A172 (cell line): Measurements from ENCODE around the gene CFAP65. TPM values are rescaled to one million over a fixed set of nuclear protein-coding genes. Genes with fewer than 3 reads are reported as not detected.

Experiments used
- DNase-seq: peaks from one replicate; pipeline ENCODE4 v3.0.0-alpha.2; 2015; ENCODE audit warnings: low spot score
- total RNA-seq: library from RNA; depleted of rRNA; stranded (reverse); fragments of >200 nt; shearing (Covaris generic); gene quantifications from 2 replicates; pipeline ENCODE4 v1.2.3, GENCODE V29; 2014

CFAP65 gene
- total RNA-seq, 1 experiment from 2014 or later = 0.55 TPM

GRCh38 chr2:219030177-219030940, 11.0 kb downstream of the CFAP65 start:
- DNase-seq = no peak

DNA sequence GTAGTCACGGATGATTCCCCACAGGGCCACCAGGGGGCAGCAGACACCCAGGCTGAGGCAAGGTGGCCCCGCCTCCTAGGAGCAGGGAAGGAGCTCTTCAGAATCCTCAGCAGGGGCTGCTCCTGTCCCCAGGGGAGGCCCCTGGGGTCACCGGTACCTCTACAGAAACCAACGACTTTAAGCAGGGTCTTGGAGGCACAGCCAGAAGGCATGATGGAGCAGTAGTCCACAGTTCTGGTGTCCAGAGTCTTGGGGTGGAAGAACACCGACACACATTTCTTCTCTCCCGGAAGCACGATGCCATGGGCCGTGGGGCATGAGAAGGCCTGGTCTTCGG, 11.5 kb downstream of the CFAP65 start:
- peak; percentile 69 for DNase-seq

- no peak for DNase-seq
These were observed 12.1 kb downstream of the CFAP65 start for GRCh38 chr2:219028996-219029828.

DNA sequence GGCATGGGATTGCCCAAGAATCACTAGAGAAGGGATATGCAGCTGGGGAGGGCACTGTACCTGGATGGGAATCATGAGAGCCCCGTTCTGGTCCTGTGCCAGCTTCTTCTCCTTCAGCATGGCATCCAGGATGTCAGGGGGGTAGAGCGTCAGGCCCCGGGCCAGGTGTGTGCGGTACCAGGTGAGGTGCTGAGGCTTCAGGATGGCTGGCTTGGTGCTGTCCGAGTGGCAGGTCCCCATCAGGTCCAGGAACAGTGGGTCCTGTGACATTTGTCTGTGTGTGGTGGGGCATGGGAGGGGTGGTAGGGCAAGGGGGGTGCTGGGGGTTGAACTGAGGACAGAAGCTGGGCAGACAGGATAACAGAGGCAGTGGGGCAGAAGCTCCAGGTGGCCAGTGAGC, 13.2 kb downstream of the CFAP65 start:
- DNase-seq = no peak

DNA sequence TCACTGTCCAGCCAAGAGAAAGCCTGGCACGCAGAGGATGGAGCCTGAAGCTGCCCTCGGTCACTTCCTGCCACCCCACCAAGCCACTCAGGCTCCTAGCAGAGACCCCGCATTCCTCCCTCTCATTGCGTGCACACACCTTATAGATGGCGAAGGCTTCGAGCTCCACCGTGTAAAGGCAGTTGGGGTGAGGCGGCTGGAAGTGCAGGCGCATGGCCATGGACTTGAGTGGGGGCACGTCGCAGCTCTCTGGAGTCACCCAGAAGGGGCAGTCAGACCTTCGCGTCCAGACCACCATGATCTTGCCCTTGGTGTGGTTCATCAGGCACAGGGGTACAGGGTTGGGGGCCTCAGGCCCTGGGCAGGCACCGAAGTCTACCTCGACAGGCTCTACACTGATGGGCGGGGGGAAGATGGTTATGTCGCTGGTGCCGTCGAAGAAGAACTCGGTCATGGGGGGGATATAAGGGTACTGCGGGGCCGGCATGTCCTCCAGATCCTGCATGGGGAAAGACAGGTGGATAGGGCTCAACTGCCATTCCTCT, 13.7 kb downstream of the CFAP65 start:
- no peak for DNase-seq

DNA sequence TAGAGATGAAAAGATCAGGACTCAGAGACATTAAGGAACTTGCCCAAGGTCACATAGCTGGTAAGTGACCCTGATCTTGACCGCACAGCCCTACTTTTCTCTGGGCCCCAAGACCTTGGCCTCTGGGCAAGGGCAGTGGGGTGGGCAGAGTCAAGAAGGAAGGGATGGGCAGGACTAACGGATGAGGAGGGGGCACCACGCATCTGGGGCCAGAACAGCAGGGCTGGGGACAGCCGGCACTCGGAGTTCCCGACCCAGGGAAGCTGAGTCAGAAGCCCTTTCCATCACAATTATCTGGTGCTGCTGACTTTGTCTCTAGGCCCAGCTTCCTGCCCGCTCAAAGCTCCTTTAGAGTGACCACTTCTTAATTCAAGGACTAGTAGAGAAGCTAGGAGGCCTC, 14.4 kb downstream of the CFAP65 start:
- no peak for DNase-seq

DNA sequence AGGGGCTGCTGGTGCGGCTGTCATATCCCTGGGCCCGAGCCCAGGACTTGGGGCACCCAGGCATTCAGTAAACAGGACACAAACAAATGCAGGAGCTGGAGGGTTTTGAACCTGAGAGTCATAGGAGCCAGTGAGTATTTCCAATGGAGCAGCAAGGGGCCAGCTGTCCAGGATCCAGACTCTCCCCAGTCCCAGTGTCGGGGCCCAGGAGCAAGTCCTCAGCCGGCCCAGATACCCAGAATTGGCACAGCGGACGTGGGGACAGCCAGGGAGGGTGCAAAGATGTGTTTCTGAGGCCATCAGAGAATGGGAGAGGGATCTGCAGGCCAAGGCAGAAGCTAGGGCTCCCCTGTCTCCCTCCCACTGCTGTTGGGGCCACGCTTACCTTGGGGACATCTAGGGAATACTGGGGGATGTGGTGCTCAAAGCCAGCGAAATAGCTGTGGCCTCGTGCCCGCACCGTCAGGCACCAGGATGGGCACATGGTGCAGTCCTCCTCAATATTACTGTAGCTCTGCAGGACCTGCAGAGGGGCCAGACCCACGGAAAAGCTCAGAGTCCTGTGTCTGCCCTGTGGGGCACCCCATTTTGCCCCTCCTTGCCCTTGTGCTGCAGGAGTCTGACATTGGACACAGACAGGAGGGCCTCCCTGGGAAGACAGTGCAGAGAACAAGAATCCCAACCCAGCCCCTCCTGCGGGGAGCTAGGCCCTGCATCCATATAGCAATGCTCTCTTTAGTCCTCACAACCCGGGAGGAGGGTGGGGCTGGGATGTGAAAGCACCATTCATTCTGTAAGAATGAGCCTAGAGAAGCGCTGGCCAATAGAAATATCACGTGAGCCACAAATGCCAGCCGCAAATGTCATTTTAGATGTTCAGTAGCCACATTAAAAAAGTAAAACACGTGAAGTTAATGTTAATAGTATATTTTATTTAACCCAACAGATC, 15.4 kb downstream of the CFAP65 start:
- DNase-seq = no peak

DNA sequence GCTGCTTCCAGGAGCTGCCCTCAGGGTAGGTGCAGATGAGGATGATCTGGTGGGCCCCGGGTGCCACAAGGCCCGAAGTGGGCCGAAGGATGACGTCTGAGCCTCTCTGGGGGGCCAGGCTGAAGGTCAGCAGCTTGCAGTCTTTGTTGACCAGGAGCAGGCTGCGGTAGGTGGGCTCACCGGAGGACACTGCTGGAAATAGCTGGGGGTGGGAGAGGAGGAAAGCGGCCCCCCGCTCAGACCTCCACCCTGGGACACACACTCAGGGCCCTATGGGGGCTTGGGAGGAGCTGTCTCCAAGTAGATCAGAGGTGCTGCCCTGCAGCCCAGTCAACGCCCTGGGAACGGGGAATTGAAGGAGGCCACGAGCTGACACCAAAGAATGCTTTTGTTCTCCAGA, 17.3 kb downstream of the CFAP65 start:
- DNase-seq = no peak

DNA sequence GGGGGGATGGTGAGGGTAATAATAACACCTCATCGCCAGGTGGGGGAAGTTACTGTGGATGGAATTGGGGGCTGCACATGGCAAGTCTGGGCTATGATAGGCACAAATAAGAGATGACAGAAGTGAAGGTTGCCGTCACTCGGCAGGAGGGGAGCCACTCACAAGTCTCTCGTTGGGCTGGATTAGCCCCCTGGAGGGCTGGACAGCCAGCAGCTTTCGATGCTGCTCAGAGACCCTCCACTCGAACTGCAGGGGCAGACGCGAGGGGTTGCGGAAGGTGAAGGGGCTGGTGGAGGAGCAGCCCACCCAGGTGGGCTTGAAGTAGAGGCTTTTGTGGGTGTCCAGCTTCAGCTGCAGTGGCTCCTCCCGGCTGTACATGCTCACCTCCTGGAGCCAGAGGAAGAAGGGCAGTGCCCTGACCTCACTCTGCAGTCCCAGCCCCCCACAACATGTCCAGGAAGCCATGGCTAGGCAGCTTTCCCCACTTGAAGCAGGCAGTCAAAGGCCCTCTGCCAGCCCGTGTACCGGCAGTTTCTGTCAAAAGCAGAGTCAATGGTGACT, 18.2 kb downstream of the CFAP65 start:
- no peak for DNase-seq

GRCh38 chr2:219022616-219023015, 18.7 kb downstream of the CFAP65 start:
- no peak for DNase-seq

DNA sequence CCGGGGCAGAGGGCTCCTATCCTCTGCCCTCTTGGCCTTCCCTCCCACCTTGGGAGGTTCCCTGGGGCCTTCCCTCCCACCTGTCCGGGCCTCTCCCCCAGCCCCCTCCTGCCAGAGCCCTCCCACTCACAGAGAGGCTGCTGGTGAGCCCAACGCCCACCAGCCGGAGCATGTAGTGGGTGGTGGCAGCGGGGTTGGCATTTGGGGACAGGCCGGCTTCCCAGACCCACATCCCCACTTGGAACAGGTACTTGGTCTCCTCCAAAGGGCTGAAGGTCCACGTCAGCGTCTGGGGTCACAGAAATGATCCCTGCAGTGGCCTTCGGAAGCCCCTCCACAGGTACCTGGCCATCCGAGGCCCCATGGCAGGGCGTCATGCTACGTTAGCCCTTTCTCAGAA, 19.3 kb downstream of the CFAP65 start:
- no peak for DNase-seq

DNA sequence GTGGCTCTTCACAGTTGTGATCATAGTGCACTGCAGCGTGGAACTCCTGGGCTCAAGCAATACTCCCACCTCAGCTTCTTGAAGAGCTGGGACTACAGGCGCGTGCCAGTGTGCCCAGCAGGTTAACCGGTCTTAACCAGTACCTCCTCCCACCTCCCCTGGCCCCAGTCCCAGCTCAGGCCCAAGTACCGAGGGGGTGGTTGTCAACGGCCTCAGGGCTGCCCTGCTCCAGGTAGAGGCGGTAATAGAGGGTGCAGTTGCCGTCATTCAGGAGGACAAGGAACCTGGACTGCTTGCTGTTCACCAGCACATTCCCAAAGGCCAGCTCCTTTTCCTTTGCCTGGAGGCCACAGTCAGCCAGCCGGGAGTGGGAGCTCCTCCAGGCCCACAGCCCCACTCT, 19.7 kb downstream of the CFAP65 start:
- no peak for DNase-seq

DNA sequence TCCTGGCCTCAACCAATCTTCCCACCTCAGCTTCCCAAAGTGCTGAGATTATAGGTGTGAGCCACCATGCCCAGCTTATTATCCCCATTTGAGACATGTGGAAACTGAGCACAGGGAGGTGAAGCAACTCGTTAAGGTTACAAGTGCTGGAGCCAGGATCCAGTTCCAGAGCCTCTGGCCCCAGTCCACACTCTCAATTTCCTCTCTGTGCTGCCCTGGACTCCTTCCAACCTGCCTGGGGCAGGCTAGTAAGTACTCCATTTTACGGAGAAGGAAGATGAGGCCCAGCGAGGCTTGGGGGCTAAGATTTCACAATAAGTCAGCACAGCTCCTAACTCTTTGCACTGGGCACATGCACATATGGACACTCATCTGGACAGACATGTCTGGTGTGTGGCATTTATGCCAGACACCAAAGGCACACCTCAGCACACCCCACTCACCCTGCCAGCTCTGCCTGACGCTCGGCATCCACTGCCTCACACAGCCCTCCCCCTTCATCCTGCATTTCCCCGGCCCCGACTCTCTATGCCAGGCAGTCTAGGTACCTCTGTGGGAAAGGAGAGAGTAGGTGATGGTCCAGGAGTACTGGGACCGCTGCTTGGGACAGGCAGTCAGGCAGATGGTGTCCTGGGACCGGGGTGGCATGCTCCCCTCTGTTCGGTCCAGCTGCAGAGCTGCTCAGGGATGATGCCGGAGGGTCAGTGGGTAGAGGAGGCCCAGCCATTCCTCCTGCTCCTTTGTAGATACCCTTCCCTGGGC, 20.5 kb downstream of the CFAP65 start:
- DNase-seq = no peak

DNA sequence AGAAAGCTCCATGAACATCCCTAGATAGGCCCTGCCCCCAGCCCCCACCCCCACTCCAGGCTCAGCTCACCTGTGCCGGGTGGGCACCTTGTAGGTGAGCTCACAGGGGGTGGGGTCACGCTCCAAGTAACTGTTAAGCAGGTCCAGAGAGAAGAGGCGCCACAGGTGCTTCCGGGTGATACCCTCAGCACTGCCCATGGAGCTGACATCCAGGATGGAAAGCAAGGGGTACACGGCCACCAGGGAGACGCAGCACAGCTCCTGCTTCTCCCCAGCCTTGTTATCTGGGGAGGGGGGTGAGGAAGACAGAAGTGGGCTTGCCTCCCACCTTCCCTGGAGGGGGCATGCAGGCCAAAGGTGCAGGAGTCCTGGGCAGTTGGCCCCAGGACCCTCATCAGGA, 21.9 kb downstream of the CFAP65 start:
- DNase-seq = no peak

GRCh38 chr2:219018726-219019125, 22.6 kb downstream of the CFAP65 start:
- DNase-seq = no peak

- DNase-seq = no peak
These were observed 23.0 kb downstream of the CFAP65 start for GRCh38 chr2:219018286-219018685.

- DNase-seq = no peak
These were observed 23.9 kb downstream of the CFAP65 start for GRCh38 chr2:219017201-219017931.

GRCh38 chr2:219016721-219017120, 24.6 kb downstream of the CFAP65 start:
- no peak for DNase-seq

GRCh38 chr2:219010873-219011272, 30.4 kb downstream of the CFAP65 start:
- no peak for DNase-seq

GRCh38 chr2:219010162-219010756, 31.1 kb downstream of the CFAP65 start:
- DNase-seq = peak; percentile 24
